K562 (cell line): ENCODE results near the gene WDR93. TPM values are rescaled to one million over a fixed set of nuclear protein-coding genes. Genes with fewer than 3 reads are reported as not detected.

ENCODE experiments used
- ARID4B ChIP-seq: sonication (generic); formaldehyde crosslinking; IDR thresholded peaks from 2 replicates; pipeline ENCODE4 v1.8.0; 2022; ENCODE audit warnings: mild to moderate bottlenecking, missing genetic modification reagents
- ARNT ChIP-seq, 2 experiments: fragments of 450-650 bp; IDR thresholded peaks; 2 replicates each; pipeline ENCODE4 v1.6.1; 2016; ENCODE audit warnings: mild to moderate bottlenecking in 1 of 2
- CBFB ChIP-seq: sonication (generic); formaldehyde crosslinking; IDR thresholded peaks from 2 replicates; pipeline ENCODE4 v1.4.0; 2020; ENCODE audit warnings: mild to moderate bottlenecking, missing genetic modification reagents
- E2F1 ChIP-seq: sonication (generic); formaldehyde crosslinking; IDR thresholded peaks from 2 replicates; pipeline ENCODE4 v1.8.1; 2023; ENCODE audit warnings: mild to moderate bottlenecking, missing genetic modification reagents, moderate library complexity
- EGR1 ChIP-seq: fragments of 450-650 bp; conservative IDR thresholded peaks from 2 replicates; pipeline ENCODE4 v1.6.1; 2017; ENCODE audit warnings: mild to moderate bottlenecking
- EP400 ChIP-seq: fragments of 450-650 bp; IDR thresholded peaks from 2 replicates; pipeline ENCODE4 v1.6.1; 2017; ENCODE audit warnings: antibody characterized with exemption, mild to moderate bottlenecking, moderate library complexity
- GTF2A2 ChIP-seq: IDR thresholded peaks from 2 replicates; pipeline ENCODE4 v1.6.1; 2016; ENCODE audit warnings: mild to moderate bottlenecking, missing genetic modification characterization, missing compliant biosample characterization
- HMGXB4 ChIP-seq: sonication (generic); formaldehyde crosslinking; IDR thresholded peaks from 2 replicates; pipeline ENCODE4 v1.8.1; 2023; ENCODE audit warnings: mild to moderate bottlenecking, missing genetic modification reagents
- KLF10 ChIP-seq: fragments of 250-450 bp; sonication (Bioruptor Pico); IDR thresholded peaks from 2 replicates; pipeline ENCODE4 v1.6.1; 2021; ENCODE audit warnings: matching md5 sums
- NR2F6 ChIP-seq: fragments of 450-650 bp; formaldehyde crosslinking; IDR thresholded peaks from 2 replicates; pipeline ENCODE4 v1.4.0; 2020; ENCODE audit warnings: mild to moderate bottlenecking
- POLR2G ChIP-seq: fragments of 200-400 bp; formaldehyde crosslinking; IDR thresholded peaks from 2 replicates; pipeline ENCODE4 v1.6.1; 2017; ENCODE audit warnings: low read depth, mild to moderate bottlenecking, antibody characterized with exemption, low read length, moderate library complexity
- RBFOX2 ChIP-seq: fragments of 200-400 bp; formaldehyde crosslinking; IDR thresholded peaks from 2 replicates; pipeline ENCODE4 v1.6.1; 2017; ENCODE audit warnings: low read depth, mild to moderate bottlenecking, low read length, moderate library complexity
- SRSF9 ChIP-seq: fragments of 200-400 bp; formaldehyde crosslinking; IDR thresholded peaks from 2 replicates; pipeline ENCODE4 v1.6.1; 2017; ENCODE audit warnings: low read depth, low read length, borderline replicate concordance
- ZKSCAN8 ChIP-seq: fragments of 200-800 bp; sonication (Bioruptor generic); IDR thresholded peaks from 2 replicates; pipeline ENCODE4 v1.6.1; 2016; ENCODE audit warnings: missing genetic modification characterization, missing compliant biosample characterization
- ZNF586 ChIP-seq: fragments of 450-650 bp; formaldehyde crosslinking; conservative IDR thresholded peaks from 2 replicates; pipeline ENCODE4 v1.4.0; 2020; ENCODE audit warnings: mild to moderate bottlenecking, moderate library complexity
- ZNF592 ChIP-seq: fragments of 450-650 bp; IDR thresholded peaks from 2 replicates; pipeline ENCODE4 v1.6.1; 2017; ENCODE audit warnings: antibody characterized with exemption, mild to moderate bottlenecking
- ZNF717 ChIP-seq: fragments of 250-450 bp; sonication (Bioruptor Pico); IDR thresholded peaks from 2 replicates; pipeline ENCODE4 v1.5.0; 2021
- polyA plus RNA-seq, 8 experiments: library from polyadenylated mRNA; depleted of rRNA in 4 of 8; stranded (reverse) in 5 of 8; unstranded in 3 of 8; fragments of >200 nt; fragmentation: Nextera tagmentation in 2 of 8; fragmentation: Illumina TruSeq in 1 of 8; extraction: Ambion mirVana in 2 of 8; extraction: Trizol in 1 of 8; gene quantifications; 2 replicates each; pipeline versions ENCODE4 v1.2.1 to v1.2.3, GENCODE V29; 2011 to 2014; ENCODE audit warnings: inconsistent platforms in 1 of 8, missing spikeins in 1 of 8
- total RNA-seq, 7 experiments: library from RNA; depleted of rRNA in 6 of 7; stranded (reverse); fragments of >200 nt in 6 of 7; fragmentation: Illumina TruSeq in 2 of 7; extraction: Trizol in 2 of 7; gene quantifications; 2 replicates each; pipeline versions ENCODE4 v1.2.1 to v1.2.3, GENCODE V29; 2011 to 2021; ENCODE audit warnings: low replicate concordance in 1 of 7

WDR93 gene
- total and polyA plus RNA-seq, 9 of the 15 experiments (the other 6 are each of a cell fraction or from before 2014, with no cell fraction given) = not detected

- TF ChIP-seq ARID4B (CRISPR knock-in tag) (no peak), RBFOX2 (no peak), ZNF717 (CRISPR knock-in tag) (peak; percentile 94), NR2F6 (CRISPR knock-in tag) (peak; percentile 93), CBFB (CRISPR knock-in tag) (no peak), ZNF592 (peak; percentile 99), ZKSCAN8 (peak; percentile 97), EP400 (no peak; the same call in 1 of the 2 replicates), E2F1 (CRISPR knock-in tag) (0 out of 2 replicates have a peak, but pooled peaks have one; percentile 50), SRSF9 (no peak), ZNF586 (CRISPR knock-in tag) (peak; percentile 94), POLR2G (no peak), HMGXB4 (CRISPR knock-in tag) (no peak), KLF10 (CRISPR knock-in tag) (peak; percentile 93), EGR1 (no peak), GTF2A2 (peak; percentile 86), ARNT (IDR thresholded peaks at IDR 0.05) (no peak)
Measured at GRCh38 chr15:89781891-89782618, 91.4 kb downstream of the WDR93 start (continued).
